ENCODE data around the gene SBF2. TPM values are rescaled to one million over a fixed set of nuclear protein-coding genes. Genes with fewer than 3 reads are reported as not detected.

Gene SBF2
- total and polyA plus RNA-seq, 2 of the 13 experiments (the other 11 are each of a cell fraction or from before 2014, with no cell fraction given): 24.0 to 45.8 TPM

GRCh38 chr11:10304495-10305261 is 10.7 kb upstream of the SBF2 start, which contains the start of gene ADM (continued):
- TF ChIP-seq SNAPC4 (CRISPR knock-in tag; IDR thresholded peaks at IDR 0.05): no peak

GRCh38 chr11:10303558-10304363 is 9.7 kb upstream of the SBF2 start:
- DNase-seq (ENCODE audit: low spot score) (peak; percentile 44), FAIRE-seq (peak; percentile 58), ATAC-seq (peak; percentile 20)
- intact Hi-C loops (cut with micrococcal nuclease; ENCODE audit: unreplicated experiment) (loop anchor here (1.0 to 2.0 kb wide), 4 partner anchors 9 to 95 kb away; partner anchors contain the start of gene SBF2), in situ Hi-C loops (cut with HindIII; ENCODE audit: extremely low pct_ligation_motif_present, low pct_unique_long_range_greater_than_20kb) (loop anchor here (10.0 kb wide), 1 partner anchor 329 kb away; no protein-coding TSS in a partner anchor)
- no peaks in the 10 kb centered on the region; the same call in 1 of the 2 replicates for H4K20me1 ChIP-seq (ENCODE audit: insufficient read depth, low read length)
- H3K79me2 ChIP-seq (ENCODE audit: insufficient read depth, low read length): peaks cover 35% of the 10 kb centered on the region
- peak overlapping the region; percentile 91 for H3K9ac ChIP-seq (ENCODE audit: insufficient read depth, low read depth, low read length)
- CTCF ChIA-PET (ENCODE audit: low intra/inter-chr PET ratio, low total read pairs): interaction anchor here (0.7 to 2.5 kb wide), 4 partner anchors 15 to 96 kb away, joined by 3 to 10 read pairs (median 8); no protein-coding TSS in a partner anchor
- H3K9me3 ChIP-seq (ENCODE audit: low read length): no peaks in the 10 kb centered on the region
- peak overlapping the region; percentile 79 to 88 (median 82) for H3K4me3 ChIP-seq (replicated peaks in 1 of 3; ENCODE audit: insufficient read depth in 1 of 3, low read depth in 2 of 3, low read length in 3 of 3)
- peak overlapping the region; percentile 92 for H3K27ac ChIP-seq (ENCODE audit: extremely low read length, insufficient read depth, low read length)
- peaks cover 40% of the 10 kb centered on the region for H3K4me1 ChIP-seq (ENCODE audit: insufficient read depth, low read length)
- H2AFZ ChIP-seq (ENCODE audit: low read length): peak overlapping the region; percentile 11
- POLR2A ChIA-PET: interaction anchor here (0.6 to 5.0 kb wide), 20 partner anchors 11 to 843 kb away, joined by 3 to 221 read pairs (median 6); partner anchors contain the start of genes SBF2, WEE1 and ZNF143
- peak overlapping the region; percentile 98 for H3K4me2 ChIP-seq (ENCODE audit: low read depth, low read length)
- H3K27me3 ChIP-seq (ENCODE audit: control insufficient read depth in 1 of 2, insufficient read depth in 2 of 2, low read length in 2 of 2): no peaks in the 10 kb centered on the region; a peak in 1 of 5 replicates
- BruUV-seq (replicated peaks): TSS peak; percentile 53
- WGBS (ENCODE audit: low lambda C conversion rate): 2% methylated on average over 24 of the region's 29 CpGs
- H3K36me3 ChIP-seq (replicated peaks in 1 of 2; ENCODE audit: control insufficient read depth in 1 of 2, insufficient read depth in 2 of 2, low read length in 2 of 2): no peaks in the 10 kb centered on the region
- TF ChIP-seq PAXIP1 (CRISPR knock-in tag; conservative IDR thresholded peaks at IDR 0.05) (0 out of 2 replicates have a peak, but pooled peaks have one; percentile 5), FOXJ3 (CRISPR knock-in tag; IDR thresholded peaks at IDR 0.05; ENCODE audit: borderline replicate concordance) (0 out of 2 replicates have a peak, but pooled peaks have one; percentile 3), HBP1 (CRISPR knock-in tag; IDR thresholded peaks at IDR 0.05; ENCODE audit: low read depth) (peak; percentile 16; the same call in 1 of the 2 replicates), FLYWCH1 (CRISPR knock-in tag; IDR thresholded peaks at IDR 0.05) (no peak), ZFX (CRISPR knock-in tag; IDR thresholded peaks at IDR 0.05; ENCODE audit: low read depth) (peak; percentile 15; the same call in 1 of the 2 replicates), BHLHE40 (IDR thresholded peaks at IDR 0.05; ENCODE audit: low read length) (0 out of 2 replicates have a peak, but pooled peaks have one; percentile 37), MXI1 (IDR thresholded peaks at IDR 0.05; ENCODE audit: borderline replicate concordance, low read depth, low read length) (peak; percentile 58; the same call in 1 of the 3 replicates)
